ENCODE measurements around the gene BDH1.

DNA sequence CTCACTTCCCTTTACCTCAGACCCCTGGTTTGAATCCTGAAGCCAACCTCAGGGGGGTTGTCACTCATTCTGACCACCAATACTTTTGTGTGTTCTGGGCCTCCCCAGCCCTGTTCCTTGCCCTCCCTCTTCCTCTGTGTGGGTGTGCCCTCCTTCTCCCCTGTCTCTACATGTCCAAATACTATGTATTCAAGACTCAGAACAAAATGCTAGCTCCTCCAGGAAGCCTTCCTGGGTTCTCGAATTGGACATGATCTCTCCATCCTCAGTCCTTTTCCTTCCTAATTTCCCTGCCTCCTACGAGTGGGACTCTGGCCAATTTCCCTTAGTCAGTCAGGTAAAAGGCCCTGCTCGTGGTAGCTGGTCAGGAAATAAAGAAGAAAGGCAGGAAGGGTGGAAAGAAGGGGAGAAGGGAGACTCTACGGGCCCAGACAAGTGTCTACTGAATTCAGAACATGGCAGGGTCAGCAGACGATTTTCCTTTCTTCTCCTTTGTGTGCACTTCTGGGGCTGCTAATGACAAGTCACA lies 79.7 kb downstream of the BDH1 start:
- TF ChIP-seq, protein P1, sequence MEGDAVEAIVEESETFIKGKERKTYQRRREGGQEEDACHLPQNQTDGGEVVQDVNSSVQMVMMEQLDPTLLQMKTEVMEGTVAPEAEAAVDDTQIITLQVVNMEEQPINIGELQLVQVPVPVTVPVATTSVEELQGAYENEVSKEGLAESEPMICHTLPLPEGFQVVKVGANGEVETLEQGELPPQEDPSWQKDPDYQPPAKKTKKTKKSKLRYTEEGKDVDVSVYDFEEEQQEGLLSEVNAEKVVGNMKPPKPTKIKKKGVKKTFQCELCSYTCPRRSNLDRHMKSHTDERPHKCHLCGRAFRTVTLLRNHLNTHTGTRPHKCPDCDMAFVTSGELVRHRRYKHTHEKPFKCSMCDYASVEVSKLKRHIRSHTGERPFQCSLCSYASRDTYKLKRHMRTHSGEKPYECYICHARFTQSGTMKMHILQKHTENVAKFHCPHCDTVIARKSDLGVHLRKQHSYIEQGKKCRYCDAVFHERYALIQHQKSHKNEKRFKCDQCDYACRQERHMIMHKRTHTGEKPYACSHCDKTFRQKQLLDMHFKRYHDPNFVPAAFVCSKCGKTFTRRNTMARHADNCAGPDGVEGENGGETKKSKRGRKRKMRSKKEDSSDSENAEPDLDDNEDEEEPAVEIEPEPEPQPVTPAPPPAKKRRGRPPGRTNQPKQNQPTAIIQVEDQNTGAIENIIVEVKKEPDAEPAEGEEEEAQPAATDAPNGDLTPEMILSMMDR (IDR thresholded peaks at IDR 0.05): no peak
- TF ChIP-seq POLR2AphosphoS5 (IDR thresholded peaks at IDR 0.05) (no peak), POLR2A (IDR thresholded peaks at IDR 0.05) (no peak)
